ENCODE results near the gene SLAMF9.

The SLAMF9 gene

DNA sequence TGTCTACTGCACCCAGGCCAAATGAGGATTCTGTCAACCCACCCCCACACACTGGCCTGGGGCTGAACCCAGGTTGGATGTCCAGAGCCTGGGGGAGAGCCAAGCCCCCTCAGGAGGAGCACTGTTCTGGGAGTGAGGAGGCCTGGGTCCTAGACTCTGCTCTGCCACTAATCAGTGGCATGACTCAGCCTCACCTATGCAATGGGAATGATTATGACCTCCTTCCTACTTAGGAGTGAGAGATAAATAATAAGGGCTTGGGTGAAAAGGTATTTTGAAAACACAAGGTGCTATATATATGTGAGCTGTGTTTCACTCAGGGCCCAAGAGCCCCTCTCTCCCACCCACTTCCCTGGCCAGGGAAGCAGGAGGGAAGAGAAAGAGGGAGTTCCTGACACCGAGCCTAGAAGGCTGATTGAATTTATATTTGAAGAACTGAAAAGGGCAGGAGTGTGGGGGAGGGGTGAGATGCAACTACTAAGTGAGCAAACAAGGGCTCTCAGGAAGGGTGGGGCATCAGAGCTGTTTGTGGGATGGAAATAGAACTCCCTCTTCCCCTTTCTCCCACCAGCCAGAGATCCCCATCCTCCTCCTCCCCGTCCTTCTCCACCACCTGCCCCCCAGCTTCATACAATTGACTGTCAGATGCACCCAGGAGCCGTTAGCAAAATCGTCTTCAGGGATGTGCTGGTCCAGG is 16.8 kb downstream of the SLAMF9 start:
- Histone ChIP-seq H3K27me3 (ENCODE audit: control insufficient read depth, low read length) (peaks cover 8% of the 10 kb centered on the region; the same call in 1 of the 2 replicates), H3K27ac (ENCODE audit: low read depth, low read length) (peak overlapping the region; percentile 51), H3K79me2 (ENCODE audit: control insufficient read depth, low read length) (no peaks in the 10 kb centered on the region), H3F3A (ENCODE audit: control insufficient read depth, insufficient read depth) (no peaks in the 10 kb centered on the region), H3K9me3 (ENCODE audit: control insufficient read depth, insufficient read depth, low read length) (no peaks in the 10 kb centered on the region), H3K4me1 (ENCODE audit: control insufficient read depth, low read length) (peaks cover 66% of the 10 kb centered on the region), H3K9me2 (replicated peaks; ENCODE audit: control insufficient read depth, low read length) (no peaks in the 10 kb centered on the region), H3K36me3 (ENCODE audit: control insufficient read depth, low read length) (no peaks in the 10 kb centered on the region), H3K4me3 (ENCODE audit: low read length) (peak overlapping the region; percentile 68), H4K20me1 (ENCODE audit: control insufficient read depth, insufficient read depth, low read depth, low read length) (no peaks in the 10 kb centered on the region), H3K4me2 (ENCODE audit: low read length) (peak overlapping the region; percentile 76)
- TF ChIP-seq EZH2phosphoT487 (IDR thresholded peaks at IDR 0.05; ENCODE audit: borderline replicate concordance, low read length): no peak
- TF ChIP-seq, protein P1, sequence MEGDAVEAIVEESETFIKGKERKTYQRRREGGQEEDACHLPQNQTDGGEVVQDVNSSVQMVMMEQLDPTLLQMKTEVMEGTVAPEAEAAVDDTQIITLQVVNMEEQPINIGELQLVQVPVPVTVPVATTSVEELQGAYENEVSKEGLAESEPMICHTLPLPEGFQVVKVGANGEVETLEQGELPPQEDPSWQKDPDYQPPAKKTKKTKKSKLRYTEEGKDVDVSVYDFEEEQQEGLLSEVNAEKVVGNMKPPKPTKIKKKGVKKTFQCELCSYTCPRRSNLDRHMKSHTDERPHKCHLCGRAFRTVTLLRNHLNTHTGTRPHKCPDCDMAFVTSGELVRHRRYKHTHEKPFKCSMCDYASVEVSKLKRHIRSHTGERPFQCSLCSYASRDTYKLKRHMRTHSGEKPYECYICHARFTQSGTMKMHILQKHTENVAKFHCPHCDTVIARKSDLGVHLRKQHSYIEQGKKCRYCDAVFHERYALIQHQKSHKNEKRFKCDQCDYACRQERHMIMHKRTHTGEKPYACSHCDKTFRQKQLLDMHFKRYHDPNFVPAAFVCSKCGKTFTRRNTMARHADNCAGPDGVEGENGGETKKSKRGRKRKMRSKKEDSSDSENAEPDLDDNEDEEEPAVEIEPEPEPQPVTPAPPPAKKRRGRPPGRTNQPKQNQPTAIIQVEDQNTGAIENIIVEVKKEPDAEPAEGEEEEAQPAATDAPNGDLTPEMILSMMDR (IDR thresholded peaks at IDR 0.05; ENCODE audit: low read depth, low read length, poor library complexity, severe bottlenecking): no peak

DNA sequence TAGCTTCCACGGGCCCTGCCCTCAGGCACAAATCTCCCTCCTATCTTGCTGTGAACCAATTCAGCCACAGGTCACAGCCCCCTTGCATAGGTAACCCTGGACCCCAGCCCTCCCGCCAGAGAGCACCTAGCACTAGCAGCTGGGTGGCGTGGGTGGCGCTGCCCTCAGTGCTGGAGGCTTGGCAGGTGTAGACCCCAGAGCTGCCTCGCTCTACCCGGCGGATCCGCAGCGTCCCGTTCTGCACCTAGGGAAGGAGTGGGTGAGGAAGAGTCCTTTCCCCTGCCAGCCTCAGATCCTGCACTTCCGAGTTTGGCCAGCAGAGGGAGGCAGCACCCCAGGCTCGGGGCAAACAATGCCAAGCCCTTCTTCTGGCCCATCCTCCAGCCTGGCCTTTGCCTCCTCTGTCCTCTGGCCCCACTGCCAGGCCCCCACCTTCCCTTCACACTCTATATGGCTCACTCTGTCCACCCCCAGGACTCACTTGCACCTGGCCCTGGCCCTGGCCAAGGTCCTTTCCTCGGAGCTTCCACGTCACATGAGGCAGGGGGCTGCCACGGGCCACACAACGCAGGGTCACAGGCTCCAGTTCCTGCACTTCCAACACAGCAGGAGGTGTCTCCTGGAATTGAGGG is 17.6 kb downstream of the SLAMF9 start:
- H4K20me1 ChIP-seq (ENCODE audit: control insufficient read depth, insufficient read depth, low read depth, low read length): no peaks in the 10 kb centered on the region
- H3K9me2 ChIP-seq (replicated peaks; ENCODE audit: control insufficient read depth, low read length): no peaks in the 10 kb centered on the region
- H3K4me2 ChIP-seq (ENCODE audit: low read length): peak overlapping the region; percentile 76
- H3K9me3 ChIP-seq (ENCODE audit: control insufficient read depth, insufficient read depth, low read length): no peaks in the 10 kb centered on the region
- H3F3A ChIP-seq (ENCODE audit: control insufficient read depth, insufficient read depth): no peaks in the 10 kb centered on the region
- TF ChIP-seq, protein P1 (IDR thresholded peaks at IDR 0.05; ENCODE audit: low read depth, low read length, poor library complexity, severe bottlenecking): peak; percentile 91
- TF ChIP-seq EZH2phosphoT487 (IDR thresholded peaks at IDR 0.05; ENCODE audit: borderline replicate concordance, low read length): no peak
- peaks cover 58% of the 10 kb centered on the region for H3K4me1 ChIP-seq (ENCODE audit: control insufficient read depth, low read length)
- H3K27ac ChIP-seq (ENCODE audit: low read depth, low read length): peak overlapping the region; percentile 51
- no peaks in the 10 kb centered on the region for H3K36me3 ChIP-seq (ENCODE audit: control insufficient read depth, low read length)
- peaks cover 8% of the 10 kb centered on the region; the same call in 1 of the 2 replicates for H3K27me3 ChIP-seq (ENCODE audit: control insufficient read depth, low read length)
- peak overlapping the region; percentile 68 for H3K4me3 ChIP-seq (ENCODE audit: low read length)
- no peaks in the 10 kb centered on the region for H3K79me2 ChIP-seq (ENCODE audit: control insufficient read depth, low read length)

DNA sequence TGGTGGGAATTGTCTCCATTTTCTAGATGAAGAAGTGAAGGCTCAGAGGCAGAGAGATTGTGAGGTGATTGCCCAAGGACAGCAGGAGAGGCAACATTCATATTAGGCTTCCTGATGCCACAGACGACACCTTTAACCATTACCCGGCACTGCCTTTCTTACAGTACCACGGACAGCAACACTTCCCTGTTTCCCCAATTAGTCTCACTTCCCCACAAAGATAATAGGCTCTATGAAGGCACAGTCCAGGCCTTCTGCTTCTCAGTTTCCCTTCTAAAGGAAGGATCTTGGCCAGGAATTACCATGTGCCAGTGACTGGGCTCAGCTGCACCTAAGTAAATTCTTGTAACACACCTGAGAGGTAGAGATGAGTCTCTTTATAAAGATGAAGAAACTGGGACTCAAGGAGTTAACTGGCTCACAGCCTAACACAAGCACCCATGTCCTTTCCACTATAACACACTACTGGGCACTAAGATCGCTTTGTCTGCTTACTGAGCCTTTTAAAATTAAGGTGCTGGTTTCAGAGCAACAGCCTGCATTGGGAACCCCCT is 18.2 kb downstream of the SLAMF9 start:
- H4K20me1 ChIP-seq (ENCODE audit: control insufficient read depth, insufficient read depth, low read depth, low read length): no peaks in the 10 kb centered on the region
- peaks cover 5% of the 10 kb centered on the region; the same call in 1 of the 2 replicates for H3K27me3 ChIP-seq (ENCODE audit: control insufficient read depth, low read length)
- no peaks in the 10 kb centered on the region for H3K9me2 ChIP-seq (replicated peaks; ENCODE audit: control insufficient read depth, low read length)
- no peaks in the 10 kb centered on the region for H3K36me3 ChIP-seq (ENCODE audit: control insufficient read depth, low read length)
- H3F3A ChIP-seq (ENCODE audit: control insufficient read depth, insufficient read depth): no peaks in the 10 kb centered on the region
- no peaks in the 10 kb centered on the region for H3K79me2 ChIP-seq (ENCODE audit: control insufficient read depth, low read length)
- H3K4me2 ChIP-seq (ENCODE audit: low read length): peak overlapping the region; percentile 76
- H3K4me1 ChIP-seq (ENCODE audit: control insufficient read depth, low read length): peaks cover 52% of the 10 kb centered on the region
- TF ChIP-seq EZH2phosphoT487 (IDR thresholded peaks at IDR 0.05; ENCODE audit: borderline replicate concordance, low read length): no peak
- TF ChIP-seq, protein P1 (IDR thresholded peaks at IDR 0.05; ENCODE audit: low read depth, low read length, poor library complexity, severe bottlenecking): no peak
- H3K4me3 ChIP-seq (ENCODE audit: low read length): no peak overlapping the region
- no peaks in the 10 kb centered on the region for H3K9me3 ChIP-seq (ENCODE audit: control insufficient read depth, insufficient read depth, low read length)
- no peak overlapping the region for H3K27ac ChIP-seq (ENCODE audit: low read depth, low read length)

Data from DOHH2 (cell line).